ENCODE results near the gene SDR39U1.

The SDR39U1 gene

DNA sequence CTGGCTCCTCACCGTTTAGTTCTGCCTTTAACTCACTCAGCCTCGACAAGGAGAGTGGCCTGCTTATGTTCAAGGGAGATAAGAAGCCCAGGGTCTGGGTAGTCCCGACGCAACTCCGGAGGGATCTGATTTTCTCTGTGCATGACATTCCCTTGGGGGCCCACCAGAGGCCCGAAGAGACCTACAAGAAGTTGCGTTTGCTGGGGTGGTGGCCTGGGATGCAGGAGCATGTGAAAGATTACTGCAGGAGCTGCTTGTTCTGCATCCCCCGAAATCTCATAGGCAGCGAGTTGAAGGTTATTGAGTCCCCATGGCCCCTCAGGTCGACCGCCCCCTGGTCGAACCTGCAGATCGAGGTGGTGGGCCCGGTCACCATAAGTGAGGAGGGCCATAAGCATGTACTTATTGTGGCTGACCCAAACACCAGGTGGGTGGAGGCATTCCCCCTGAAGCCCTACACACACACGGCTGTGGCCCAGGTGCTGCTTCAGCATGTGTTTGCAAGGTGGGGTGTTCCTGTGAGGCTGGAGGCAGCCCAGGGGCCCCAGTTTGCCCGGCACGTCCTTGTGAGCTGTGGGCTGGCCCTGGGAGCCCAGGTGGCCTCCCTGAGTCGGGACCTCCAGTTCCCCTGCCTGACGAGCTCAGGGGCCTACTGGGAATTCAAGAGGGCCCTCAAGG, 26.2 kb downstream of the SDR39U1 start:
- no peak overlapping the region for H3K4me3 ChIP-seq (ENCODE audit: low read depth, low read length)
- TF ChIP-seq CTCF (IDR thresholded peaks at IDR 0.05; ENCODE audit: low read depth, low read length) = no peak

GRCh38 chr14:24415421-24416253, 26.9 kb downstream of the SDR39U1 start:
- no peak overlapping the region for H3K4me3 ChIP-seq (ENCODE audit: low read depth, low read length)
- no peak for TF ChIP-seq CTCF (IDR thresholded peaks at IDR 0.05; ENCODE audit: low read depth, low read length)

DNA sequence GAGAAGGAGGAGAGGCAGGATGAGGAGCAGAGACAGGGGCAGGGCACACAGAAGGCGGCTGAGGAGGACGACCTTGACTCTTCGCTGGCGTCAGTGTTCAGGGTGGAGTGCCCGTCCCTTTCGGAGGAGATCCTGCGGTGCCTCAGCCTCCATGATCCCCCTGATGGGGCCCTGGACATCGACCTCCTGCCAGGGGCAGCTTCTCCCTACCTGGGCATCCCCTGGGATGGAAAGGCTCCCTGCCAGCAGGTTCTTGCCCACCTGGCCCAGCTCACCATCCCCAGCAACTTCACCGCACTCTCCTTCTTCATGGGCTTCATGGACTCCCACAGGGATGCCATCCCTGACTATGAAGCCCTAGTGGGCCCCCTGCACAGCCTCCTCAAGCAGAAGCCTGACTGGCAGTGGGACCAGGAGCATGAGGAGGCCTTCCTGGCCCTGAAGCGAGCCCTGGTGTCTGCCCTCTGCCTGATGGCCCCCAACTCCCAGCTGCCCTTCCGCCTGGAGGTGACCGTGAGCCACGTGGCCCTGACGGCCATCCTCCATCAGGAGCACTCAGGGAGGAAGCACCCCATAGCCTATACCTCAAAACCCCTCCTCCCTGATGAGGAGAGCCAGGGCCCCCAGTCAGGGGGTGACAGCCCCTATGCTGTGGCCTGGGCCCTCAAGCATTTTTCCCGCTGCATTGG, 27.7 kb downstream of the SDR39U1 start:
- TF ChIP-seq CTCF (IDR thresholded peaks at IDR 0.05; ENCODE audit: low read depth, low read length) = no peak
- H3K4me3 ChIP-seq (ENCODE audit: low read depth, low read length) = no peak overlapping the region

DNA sequence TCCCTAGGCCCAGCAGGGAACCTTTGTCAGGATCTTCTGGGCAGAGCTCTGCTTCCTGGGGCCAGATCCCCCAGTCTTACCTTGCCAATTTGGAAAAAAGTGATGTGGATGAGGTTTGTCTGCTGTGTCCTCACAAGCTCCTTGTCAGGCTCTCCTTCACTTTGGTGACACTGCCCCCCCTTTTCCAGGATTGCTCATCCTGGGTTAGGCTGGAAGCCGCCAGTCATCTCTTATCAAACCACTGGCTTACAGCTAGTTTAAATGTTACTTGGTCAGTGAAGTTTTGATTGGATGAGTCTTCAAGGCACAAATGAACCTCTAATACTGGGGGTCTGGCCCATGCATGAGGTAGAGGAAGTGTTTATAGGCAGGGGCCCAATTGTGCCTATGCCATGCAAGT, 28.5 kb downstream of the SDR39U1 start:
- no peak for TF ChIP-seq CTCF (IDR thresholded peaks at IDR 0.05; ENCODE audit: low read depth, low read length)
- H3K4me3 ChIP-seq (ENCODE audit: low read depth, low read length) = no peak overlapping the region

- H3K4me3 ChIP-seq (ENCODE audit: low read depth, low read length) = no peak overlapping the region
- peak; percentile 82 for TF ChIP-seq CTCF (IDR thresholded peaks at IDR 0.05; ENCODE audit: low read depth, low read length)
These were observed 30.9 kb downstream of the SDR39U1 start for GRCh38 chr14:24411443-24412389.

GRCh38 chr14:24409956-24410355, 32.6 kb downstream of the SDR39U1 start:
- TF ChIP-seq CTCF (IDR thresholded peaks at IDR 0.05; ENCODE audit: low read depth, low read length) = no peak

More at GRCh38 chr14:24409956-24410355, 32.6 kb downstream of the SDR39U1 start:
- no peak overlapping the region for H3K4me3 ChIP-seq (ENCODE audit: low read depth, low read length)

Data from WI38 (cell line).